Gastroesophageal sphincter (tissue), 3 donors: Measurements from ENCODE around the gene TSKU.

Experiments
- EP300 ChIP-seq: sonication (generic); formaldehyde crosslinking; IDR thresholded peaks from one replicate; pipeline ENCODE4 v1.6.1; 2017; ENCODE audit warnings: antibody characterized with exemption, mild to moderate bottlenecking
- POLR2A ChIP-seq, 2 donors: fragments of 450-650 bp; IDR thresholded peaks; one replicate each; pipeline ENCODE4 v1.6.1; 2017; ENCODE audit warnings: antibody characterized with exemption in 2 of 2, mild to moderate bottlenecking in 2 of 2, moderate library complexity in 1 of 2
- TF ChIP-seq, protein P1 (sequence below), 4 experiments: fragments of 200-600 bp in 2 of 4; fragments of 450-650 bp in 2 of 4; sonication (generic) in 1 of 4; IDR thresholded peaks; one replicate each; pipeline ENCODE4 v1.5.1; 2017 to 2019; ENCODE audit warnings: antibody characterized with exemption in 4 of 4, mild to moderate bottlenecking in 2 of 4, moderate library complexity in 2 of 4

DNA sequence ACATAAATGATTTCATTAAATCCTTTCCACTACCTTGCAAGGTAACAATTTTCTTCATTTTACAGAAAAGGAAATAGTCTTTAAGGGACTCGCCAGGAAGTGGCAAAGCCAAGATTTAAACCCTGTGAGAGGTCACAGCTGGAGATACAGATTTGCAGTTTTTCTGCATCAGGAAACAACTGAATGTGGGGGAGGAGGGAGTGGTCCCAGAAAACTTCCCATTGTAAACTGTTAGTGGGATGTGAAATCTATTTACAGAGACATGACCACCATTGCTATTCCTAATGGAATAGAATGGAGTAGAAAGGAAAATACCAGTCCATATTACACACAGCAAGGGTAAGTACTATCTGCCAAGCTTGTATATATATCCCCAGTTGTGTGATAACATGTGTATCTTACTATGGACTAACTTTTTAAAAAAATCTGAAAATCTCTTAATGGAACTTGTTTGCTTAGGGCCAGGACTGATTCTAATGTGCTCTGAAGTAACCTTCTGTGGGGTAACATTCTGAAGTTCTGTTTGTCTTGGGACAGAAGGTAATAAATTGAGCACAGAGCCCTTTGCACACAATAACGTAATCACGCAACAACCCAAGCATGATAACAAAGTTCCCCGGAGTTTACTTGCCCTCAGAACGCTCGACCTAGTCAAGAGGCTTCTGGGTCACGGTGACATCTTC, 10.9 kb upstream of the TSKU start:
- TF ChIP-seq, protein P1, sequence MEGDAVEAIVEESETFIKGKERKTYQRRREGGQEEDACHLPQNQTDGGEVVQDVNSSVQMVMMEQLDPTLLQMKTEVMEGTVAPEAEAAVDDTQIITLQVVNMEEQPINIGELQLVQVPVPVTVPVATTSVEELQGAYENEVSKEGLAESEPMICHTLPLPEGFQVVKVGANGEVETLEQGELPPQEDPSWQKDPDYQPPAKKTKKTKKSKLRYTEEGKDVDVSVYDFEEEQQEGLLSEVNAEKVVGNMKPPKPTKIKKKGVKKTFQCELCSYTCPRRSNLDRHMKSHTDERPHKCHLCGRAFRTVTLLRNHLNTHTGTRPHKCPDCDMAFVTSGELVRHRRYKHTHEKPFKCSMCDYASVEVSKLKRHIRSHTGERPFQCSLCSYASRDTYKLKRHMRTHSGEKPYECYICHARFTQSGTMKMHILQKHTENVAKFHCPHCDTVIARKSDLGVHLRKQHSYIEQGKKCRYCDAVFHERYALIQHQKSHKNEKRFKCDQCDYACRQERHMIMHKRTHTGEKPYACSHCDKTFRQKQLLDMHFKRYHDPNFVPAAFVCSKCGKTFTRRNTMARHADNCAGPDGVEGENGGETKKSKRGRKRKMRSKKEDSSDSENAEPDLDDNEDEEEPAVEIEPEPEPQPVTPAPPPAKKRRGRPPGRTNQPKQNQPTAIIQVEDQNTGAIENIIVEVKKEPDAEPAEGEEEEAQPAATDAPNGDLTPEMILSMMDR (IDR thresholded peaks at IDR 0.05), result no peak
- TF ChIP-seq EP300 (no peak), POLR2A (IDR thresholded peaks at IDR 0.05) (no peak)
